ENCODE measurements around the gene LY6G6F. TPM values are rescaled to one million over a fixed set of nuclear protein-coding genes. Genes with fewer than 3 reads are reported as not detected.
A peak's percentile ranks its signal among the peaks of the same experiment; 100 is the strongest.

The LY6G6F gene
- total RNA-seq, 1 donor from 2014 or later = not detected

DNA sequence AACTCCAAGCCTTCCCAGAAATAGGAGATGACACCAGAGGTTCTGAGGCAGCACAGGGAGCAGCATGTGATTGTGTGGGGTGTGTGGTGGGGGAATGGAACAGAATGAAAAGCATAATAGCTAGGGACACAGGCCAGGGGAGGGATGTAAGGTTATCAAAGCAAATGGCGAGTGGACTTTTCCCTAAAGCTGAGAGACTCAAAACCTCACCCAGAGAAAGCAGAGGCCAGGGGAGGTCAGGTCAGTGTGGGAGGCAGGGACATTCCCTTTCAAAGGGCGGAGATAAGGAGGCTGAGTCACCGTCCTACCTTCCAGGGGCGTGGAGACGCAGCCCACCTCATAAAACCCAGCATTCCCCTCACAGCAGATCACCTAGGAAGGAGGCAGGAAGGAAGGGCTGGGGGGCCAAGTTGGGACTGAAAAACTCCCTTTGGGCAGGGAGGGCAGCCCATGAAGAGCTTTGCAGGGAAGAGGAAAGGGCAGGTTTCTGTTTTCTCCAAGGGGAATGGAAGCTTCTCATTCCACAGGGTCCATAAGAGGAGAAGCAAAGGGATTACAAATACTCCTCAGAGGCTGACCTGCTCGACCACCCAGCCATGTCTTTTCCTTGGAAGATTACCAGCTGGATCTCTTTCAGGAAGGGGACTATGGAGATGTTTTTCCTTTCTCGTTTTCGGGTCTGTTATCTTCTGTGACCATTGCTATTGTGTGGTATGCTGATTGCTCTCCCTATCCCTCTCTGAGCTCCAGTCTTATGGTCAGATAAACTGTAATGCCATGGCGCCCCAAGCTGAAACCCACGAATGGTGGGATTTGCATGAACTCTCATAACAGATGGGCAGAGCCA, 16.2 kb upstream of the LY6G6F start:
- H3K36me3 ChIP-seq (ENCODE audit: control insufficient read depth in 3 of 3, insufficient read depth in 3 of 3, low read length in 3 of 3) = peaks cover 83 to 93% (median 85%) of the 10 kb centered on the region in 3 donors
- no peak overlapping the region for H3K9ac ChIP-seq (ENCODE audit: low read depth in 1 of 3, low read length in 3 of 3)
- no peaks in the 10 kb centered on the region for H3K27me3 ChIP-seq (ENCODE audit: control insufficient read depth in 3 of 3, insufficient read depth in 3 of 3, low read length in 3 of 3)
- H3K9me3 ChIP-seq (ENCODE audit: control insufficient read depth in 3 of 3, low read length in 3 of 3) = no peaks in the 10 kb centered on the region
- no peak overlapping the region for H3K27ac ChIP-seq (ENCODE audit: low read depth, low read length)
- H3K4me1 ChIP-seq (ENCODE audit: control insufficient read depth in 3 of 3, insufficient read depth in 3 of 3, low read length in 3 of 3) = no peaks in the 10 kb centered on the region
- no peak overlapping the region for H3K4me3 ChIP-seq (ENCODE audit: low read length in 3 of 3)

DNA sequence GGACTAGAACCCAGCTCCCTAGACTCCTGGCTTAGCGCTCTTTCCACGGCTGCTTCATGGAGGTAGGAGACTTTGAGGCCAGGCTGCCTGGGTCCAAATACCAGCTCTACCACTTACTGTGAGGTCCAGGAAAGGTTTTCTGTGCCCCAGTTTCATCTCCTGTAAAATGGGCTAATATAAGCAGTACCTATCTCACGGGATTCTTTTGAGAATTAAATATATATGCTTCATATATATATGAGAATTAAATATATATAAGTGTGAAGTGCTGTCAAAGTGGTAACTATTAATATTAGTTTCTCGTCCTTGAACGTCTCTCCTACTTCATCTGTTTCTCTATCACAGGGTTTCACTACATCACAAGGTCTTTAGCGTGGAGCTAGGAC, 15.6 kb upstream of the LY6G6F start:
- Histone ChIP-seq H3K36me3 (ENCODE audit: control insufficient read depth in 3 of 3, insufficient read depth in 3 of 3, low read length in 3 of 3) (peaks cover 81 to 88% (median 85%) of the 10 kb centered on the region in 3 donors), H3K27ac (ENCODE audit: low read depth, low read length) (no peak overlapping the region), H3K4me1 (ENCODE audit: control insufficient read depth in 3 of 3, insufficient read depth in 3 of 3, low read length in 3 of 3) (no peaks in the 10 kb centered on the region), H3K4me3 (ENCODE audit: low read length in 3 of 3) (no peak overlapping the region), H3K9me3 (ENCODE audit: control insufficient read depth in 3 of 3, low read length in 3 of 3) (no peaks in the 10 kb centered on the region), H3K9ac (ENCODE audit: low read depth in 1 of 3, low read length in 3 of 3) (no peak overlapping the region), H3K27me3 (ENCODE audit: control insufficient read depth in 3 of 3, insufficient read depth in 3 of 3, low read length in 3 of 3) (no peaks in the 10 kb centered on the region)

GRCh38 chr6:31691564-31692108, 15.0 kb upstream of the LY6G6F start:
- Histone ChIP-seq H3K36me3 (ENCODE audit: control insufficient read depth in 3 of 3, insufficient read depth in 3 of 3, low read length in 3 of 3) (peaks cover 77 to 85% (median 85%) of the 10 kb centered on the region in 3 donors), H3K27me3 (ENCODE audit: control insufficient read depth in 3 of 3, insufficient read depth in 3 of 3, low read length in 3 of 3) (no peaks in the 10 kb centered on the region), H3K4me1 (ENCODE audit: control insufficient read depth in 3 of 3, insufficient read depth in 3 of 3, low read length in 3 of 3) (no peaks in the 10 kb centered on the region), H3K4me3 (ENCODE audit: low read length in 3 of 3) (no peak overlapping the region), H3K9me3 (ENCODE audit: control insufficient read depth in 3 of 3, low read length in 3 of 3) (no peaks in the 10 kb centered on the region), H3K27ac (ENCODE audit: low read depth, low read length) (no peak overlapping the region), H3K9ac (ENCODE audit: low read depth in 1 of 3, low read length in 3 of 3) (no peak overlapping the region)

DNA sequence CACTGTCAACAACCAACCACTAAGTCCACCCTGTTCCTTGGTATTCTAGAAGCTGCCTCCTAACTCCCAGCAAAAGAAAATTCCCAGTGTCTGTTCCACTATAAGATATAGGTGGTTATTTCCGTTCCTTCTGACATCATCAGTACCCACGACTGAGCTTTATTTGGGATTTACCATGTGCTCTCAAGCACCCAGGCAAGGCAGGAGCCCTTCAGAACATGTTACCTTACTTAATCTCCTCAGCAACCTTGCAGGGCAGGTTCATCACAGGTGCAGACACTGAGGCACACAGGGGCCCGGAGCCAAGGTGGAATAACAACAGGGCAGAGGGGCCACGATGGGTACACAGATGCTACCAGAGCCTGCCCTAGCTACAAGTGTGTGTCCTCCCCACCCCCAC, 14.3 kb upstream of the LY6G6F start:
- Histone ChIP-seq H3K27ac (ENCODE audit: low read depth, low read length) (no peak overlapping the region), H3K9me3 (ENCODE audit: control insufficient read depth in 3 of 3, low read length in 3 of 3) (no peaks in the 10 kb centered on the region), H3K27me3 (ENCODE audit: control insufficient read depth in 3 of 3, insufficient read depth in 3 of 3, low read length in 3 of 3) (no peaks in the 10 kb centered on the region), H3K9ac (ENCODE audit: low read depth in 1 of 3, low read length in 3 of 3) (no peak overlapping the region), H3K4me3 (ENCODE audit: low read length in 3 of 3) (no peak overlapping the region), H3K4me1 (ENCODE audit: control insufficient read depth in 3 of 3, insufficient read depth in 3 of 3, low read length in 3 of 3) (peaks cover 0 to under 1% (median 0%) of the 10 kb centered on the region in 3 donors), H3K36me3 (ENCODE audit: control insufficient read depth in 3 of 3, insufficient read depth in 3 of 3, low read length in 3 of 3) (peaks cover 74 to 85% (median 84%) of the 10 kb centered on the region in 3 donors)

DNA sequence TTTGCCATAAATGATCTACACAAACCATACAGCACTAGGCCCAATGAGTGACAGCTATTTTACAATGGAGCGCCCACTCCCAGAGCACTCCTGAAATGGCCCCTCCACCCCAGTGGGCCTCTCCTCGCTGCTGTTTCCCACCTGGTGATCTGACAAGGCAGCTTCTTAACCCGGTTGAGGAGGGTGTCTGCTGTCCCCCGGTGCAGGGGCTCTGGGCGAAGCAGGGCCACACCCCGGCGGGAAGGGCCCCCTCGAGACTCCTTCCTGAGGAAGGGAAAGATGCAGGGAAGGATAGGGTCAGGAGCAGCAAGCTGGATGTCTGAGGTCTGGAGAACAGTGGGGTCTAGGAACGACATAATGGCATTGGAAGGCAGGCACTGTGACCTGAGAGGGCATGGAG, 13.8 kb upstream of the LY6G6F start:
- peak overlapping the region in 1 of 3 donors; percentile 3 for H3K9ac ChIP-seq (ENCODE audit: low read depth in 1 of 3, low read length in 3 of 3)
- no peak overlapping the region for H3K4me3 ChIP-seq (ENCODE audit: low read length in 3 of 3)
- no peak overlapping the region for H3K27ac ChIP-seq (ENCODE audit: low read depth, low read length)
- peaks cover 69 to 83% (median 82%) of the 10 kb centered on the region in 3 donors for H3K36me3 ChIP-seq (ENCODE audit: control insufficient read depth in 3 of 3, insufficient read depth in 3 of 3, low read length in 3 of 3)
- peaks cover 0 to 6% (median 3%) of the 10 kb centered on the region in 3 donors for H3K4me1 ChIP-seq (ENCODE audit: control insufficient read depth in 3 of 3, insufficient read depth in 3 of 3, low read length in 3 of 3)
- no peaks in the 10 kb centered on the region for H3K9me3 ChIP-seq (ENCODE audit: control insufficient read depth in 3 of 3, low read length in 3 of 3)
- no peaks in the 10 kb centered on the region for H3K27me3 ChIP-seq (ENCODE audit: control insufficient read depth in 3 of 3, insufficient read depth in 3 of 3, low read length in 3 of 3)

- Histone ChIP-seq H3K9ac (ENCODE audit: low read depth in 1 of 3, low read length in 3 of 3) (no peak overlapping the region), H3K9me3 (ENCODE audit: control insufficient read depth in 3 of 3, low read length in 3 of 3) (no peaks in the 10 kb centered on the region), H3K4me3 (ENCODE audit: low read length in 3 of 3) (no peak overlapping the region), H3K36me3 (ENCODE audit: control insufficient read depth in 3 of 3, insufficient read depth in 3 of 3, low read length in 3 of 3) (peaks cover 63 to 77% (median 76%) of the 10 kb centered on the region in 3 donors), H3K27ac (ENCODE audit: low read depth, low read length) (no peak overlapping the region), H3K4me1 (ENCODE audit: control insufficient read depth in 3 of 3, insufficient read depth in 3 of 3, low read length in 3 of 3) (peaks cover 0 to 6% (median 3%) of the 10 kb centered on the region in 3 donors), H3K27me3 (ENCODE audit: control insufficient read depth in 3 of 3, insufficient read depth in 3 of 3, low read length in 3 of 3) (no peaks in the 10 kb centered on the region)
These were observed 13.1 kb upstream of the LY6G6F start for GRCh38 chr6:31693535-31693934.

GRCh38 chr6:31697555-31697954, 9.1 kb upstream of the LY6G6F start:
- Histone ChIP-seq H3K36me3 (ENCODE audit: control insufficient read depth in 3 of 3, insufficient read depth in 3 of 3, low read length in 3 of 3) (peaks cover 42 to 57% (median 56%) of the 10 kb centered on the region in 3 donors), H3K27me3 (ENCODE audit: control insufficient read depth in 3 of 3, insufficient read depth in 3 of 3, low read length in 3 of 3) (no peaks in the 10 kb centered on the region), H3K4me3 (ENCODE audit: low read length in 3 of 3) (no peak overlapping the region), H3K4me1 (ENCODE audit: control insufficient read depth in 3 of 3, insufficient read depth in 3 of 3, low read length in 3 of 3) (peaks cover 17 to 26% (median 19%) of the 10 kb centered on the region in 3 donors), H3K9me3 (ENCODE audit: control insufficient read depth in 3 of 3, low read length in 3 of 3) (no peaks in the 10 kb centered on the region), H3K27ac (ENCODE audit: low read depth, low read length) (no peak overlapping the region), H3K9ac (ENCODE audit: low read depth in 1 of 3, low read length in 3 of 3) (no peak overlapping the region)

DNA sequence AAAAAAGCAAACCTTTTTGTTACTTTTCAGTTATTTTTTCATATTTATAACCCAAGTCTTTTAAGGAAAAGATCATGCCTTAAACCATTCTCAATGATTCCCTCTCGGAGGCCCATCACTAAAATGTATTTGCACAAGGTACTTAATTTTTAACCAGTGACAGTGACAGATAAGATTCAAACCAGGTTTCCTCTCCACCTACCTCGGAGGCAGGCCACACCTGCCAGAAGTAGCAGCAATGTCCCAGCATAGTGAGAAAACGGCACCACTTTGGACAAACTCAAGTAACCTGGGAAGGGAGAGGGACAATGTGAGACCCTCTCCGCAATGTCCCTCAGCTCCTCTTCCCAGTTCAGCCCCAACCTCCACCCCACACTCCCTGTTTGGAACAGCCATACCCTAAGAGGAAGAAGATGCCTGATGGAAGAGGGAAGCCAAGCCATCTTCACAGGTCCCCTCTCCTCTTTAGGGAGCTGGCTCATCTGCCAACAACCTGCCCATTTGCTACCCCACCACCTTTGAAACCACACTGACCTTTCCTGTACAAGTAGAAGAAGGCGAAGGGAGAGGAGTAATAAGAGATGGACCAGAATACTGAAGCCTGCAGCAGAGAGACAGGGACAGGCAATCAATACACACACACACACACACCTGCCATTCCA, 5.8 kb upstream of the LY6G6F start:
- no peaks in the 10 kb centered on the region for H3K27me3 ChIP-seq (ENCODE audit: control insufficient read depth in 3 of 3, insufficient read depth in 3 of 3, low read length in 3 of 3)
- peak overlapping the region in 1 of 3 donors; percentile 6 for H3K9ac ChIP-seq (ENCODE audit: low read depth in 1 of 3, low read length in 3 of 3)
- peaks cover 19 to 34% (median 29%) of the 10 kb centered on the region in 3 donors for H3K36me3 ChIP-seq (ENCODE audit: control insufficient read depth in 3 of 3, insufficient read depth in 3 of 3, low read length in 3 of 3)
- H3K27ac ChIP-seq (ENCODE audit: low read depth, low read length) = peak overlapping the region; percentile 57
- H3K9me3 ChIP-seq (ENCODE audit: control insufficient read depth in 3 of 3, low read length in 3 of 3) = no peaks in the 10 kb centered on the region
- peak overlapping the region in 1 of 3 donors; percentile 99 for H3K4me3 ChIP-seq (ENCODE audit: low read length in 3 of 3)
- H3K4me1 ChIP-seq (ENCODE audit: control insufficient read depth in 3 of 3, insufficient read depth in 3 of 3, low read length in 3 of 3) = peaks cover 17 to 33% (median 19%) of the 10 kb centered on the region in 3 donors

DNA sequence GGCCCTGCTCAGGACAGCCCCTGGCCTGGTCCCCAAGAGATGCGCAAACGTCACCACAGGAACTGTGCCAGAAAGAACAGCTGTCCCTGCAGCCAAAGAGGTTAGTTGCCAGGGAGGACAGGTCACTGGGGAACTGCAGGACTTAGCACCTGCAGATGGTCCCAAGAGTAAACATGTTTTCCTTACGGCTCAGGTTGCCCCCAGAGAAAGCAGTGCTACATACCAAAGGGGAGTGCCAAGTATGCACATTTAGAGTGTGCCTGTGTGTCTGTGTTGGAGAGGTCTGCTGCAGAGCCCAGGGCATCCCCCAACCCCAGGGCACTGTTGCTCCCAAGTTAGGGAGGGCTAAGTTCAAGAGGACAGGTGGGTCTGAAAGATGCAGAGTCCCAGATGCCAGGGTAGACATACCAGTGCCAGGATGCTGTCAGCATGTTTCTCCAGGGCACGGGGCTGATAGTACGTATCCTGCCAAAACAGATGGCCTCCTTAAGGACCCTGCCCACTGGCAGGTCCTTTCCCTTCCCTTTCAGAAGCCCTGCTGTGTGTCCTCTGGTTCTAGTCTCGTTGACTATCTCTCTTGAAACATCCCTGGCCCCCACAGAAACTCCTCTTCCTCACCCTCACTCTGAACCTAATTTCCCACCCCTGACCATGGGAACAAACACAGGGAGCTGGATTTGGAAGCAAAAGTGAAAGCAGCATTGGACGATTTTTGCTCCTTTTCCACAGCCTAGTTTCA, 4.8 kb upstream of the LY6G6F start:
- peak overlapping the region; percentile 99 for H3K27ac ChIP-seq (ENCODE audit: low read depth, low read length)
- no peaks in the 10 kb centered on the region for H3K9me3 ChIP-seq (ENCODE audit: control insufficient read depth in 3 of 3, low read length in 3 of 3)
- H3K9ac ChIP-seq (ENCODE audit: low read depth in 1 of 3, low read length in 3 of 3) = peak overlapping the region; percentile 97 to 99 (median 99)
- H3K4me1 ChIP-seq (ENCODE audit: control insufficient read depth in 3 of 3, insufficient read depth in 3 of 3, low read length in 3 of 3) = peaks cover 17 to 33% (median 19%) of the 10 kb centered on the region in 3 donors
- no peaks in the 10 kb centered on the region for H3K27me3 ChIP-seq (ENCODE audit: control insufficient read depth in 3 of 3, insufficient read depth in 3 of 3, low read length in 3 of 3)
- peak overlapping the region; percentile 96 to 99 (median 99) for H3K4me3 ChIP-seq (ENCODE audit: low read length in 3 of 3)
- H3K36me3 ChIP-seq (ENCODE audit: control insufficient read depth in 3 of 3, insufficient read depth in 3 of 3, low read length in 3 of 3) = peaks cover 16 to 25% (median 25%) of the 10 kb centered on the region in 3 donors

Measured in skeletal muscle tissue (tissue), 4 donors.